NB4 (cell line): Measurements from ENCODE around the gene NEFH.

Experiments
- POLR2A ChIP-seq: IDR thresholded peaks from 2 replicates; pipeline ENCODE4 v1.6.1; 2011; ENCODE audit warnings: mild to moderate bottlenecking; ENCODE audit not compliant: insufficient read length; ENCODE audit errors: extremely low read depth
- TF ChIP-seq, protein P1 (sequence below): IDR thresholded peaks from one replicate; pipeline ENCODE4 v1.5.1; 2012; ENCODE audit warnings: low read depth, low read length
- TF ChIP-seq, protein P2 (sequence below): IDR thresholded peaks from 2 replicates; pipeline ENCODE4 v1.6.1; 2011; ENCODE audit warnings: low read depth, low read length

DNA sequence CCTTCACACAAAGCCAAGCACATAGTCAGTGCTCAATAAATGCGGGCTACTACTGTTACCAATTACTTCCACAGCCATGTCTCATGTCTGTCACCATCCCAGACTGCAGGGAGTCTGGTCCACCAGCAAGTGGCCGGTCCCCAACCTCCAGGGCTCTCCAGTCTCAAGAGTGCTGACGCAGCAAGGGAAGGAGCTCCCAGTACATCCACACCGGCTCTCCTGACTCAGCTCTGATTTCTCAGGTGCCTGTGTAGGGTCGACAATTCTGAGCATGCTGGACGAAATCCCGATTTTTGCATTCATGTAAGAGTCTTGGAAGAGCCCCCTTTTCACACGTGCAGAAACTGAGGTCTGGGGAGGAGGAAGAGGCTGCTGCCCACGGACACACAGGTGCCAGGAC lies 10.3 kb upstream of the NEFH start:
- TF ChIP-seq, protein P1, sequence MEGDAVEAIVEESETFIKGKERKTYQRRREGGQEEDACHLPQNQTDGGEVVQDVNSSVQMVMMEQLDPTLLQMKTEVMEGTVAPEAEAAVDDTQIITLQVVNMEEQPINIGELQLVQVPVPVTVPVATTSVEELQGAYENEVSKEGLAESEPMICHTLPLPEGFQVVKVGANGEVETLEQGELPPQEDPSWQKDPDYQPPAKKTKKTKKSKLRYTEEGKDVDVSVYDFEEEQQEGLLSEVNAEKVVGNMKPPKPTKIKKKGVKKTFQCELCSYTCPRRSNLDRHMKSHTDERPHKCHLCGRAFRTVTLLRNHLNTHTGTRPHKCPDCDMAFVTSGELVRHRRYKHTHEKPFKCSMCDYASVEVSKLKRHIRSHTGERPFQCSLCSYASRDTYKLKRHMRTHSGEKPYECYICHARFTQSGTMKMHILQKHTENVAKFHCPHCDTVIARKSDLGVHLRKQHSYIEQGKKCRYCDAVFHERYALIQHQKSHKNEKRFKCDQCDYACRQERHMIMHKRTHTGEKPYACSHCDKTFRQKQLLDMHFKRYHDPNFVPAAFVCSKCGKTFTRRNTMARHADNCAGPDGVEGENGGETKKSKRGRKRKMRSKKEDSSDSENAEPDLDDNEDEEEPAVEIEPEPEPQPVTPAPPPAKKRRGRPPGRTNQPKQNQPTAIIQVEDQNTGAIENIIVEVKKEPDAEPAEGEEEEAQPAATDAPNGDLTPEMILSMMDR = no peak
- TF ChIP-seq POLR2A = no peak
- TF ChIP-seq, protein P2, sequence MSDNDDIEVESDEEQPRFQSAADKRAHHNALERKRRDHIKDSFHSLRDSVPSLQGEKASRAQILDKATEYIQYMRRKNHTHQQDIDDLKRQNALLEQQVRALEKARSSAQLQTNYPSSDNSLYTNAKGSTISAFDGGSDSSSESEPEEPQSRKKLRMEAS = no peak
